ENCODE measurements around the gene NEURL1B.
A peak's percentile ranks its signal among the peaks of the same experiment; 100 is the strongest.
"Not testable (repeated sequence)": the region's sequence is repeated elsewhere in the genome, so short reads cannot be mapped to it uniquely, and the experiment has no call there.

The NEURL1B gene

GRCh38 chr5:172676914-172677475 lies 35.9 kb downstream of the NEURL1B start:
- TF ChIP-seq CTCF (IDR thresholded peaks at IDR 0.05), result no peak
- no peak overlapping the region for H3K27ac ChIP-seq
- H3K9me3 ChIP-seq, result no peaks in the 10 kb centered on the region
- DNase-seq, result no peak
- no peaks in the 10 kb centered on the region for H3K27me3 ChIP-seq
- H3K4me3 ChIP-seq, result no peak overlapping the region
- peaks cover 0 to 33% (median 19%) of the 10 kb centered on the region in 4 donors for H3K4me1 ChIP-seq
- intact Hi-C loops (cut with DNase I; ENCODE audit: low total_unique reads), result no loop called here
- H3K36me3 ChIP-seq, result no peaks in the 10 kb centered on the region

DNA sequence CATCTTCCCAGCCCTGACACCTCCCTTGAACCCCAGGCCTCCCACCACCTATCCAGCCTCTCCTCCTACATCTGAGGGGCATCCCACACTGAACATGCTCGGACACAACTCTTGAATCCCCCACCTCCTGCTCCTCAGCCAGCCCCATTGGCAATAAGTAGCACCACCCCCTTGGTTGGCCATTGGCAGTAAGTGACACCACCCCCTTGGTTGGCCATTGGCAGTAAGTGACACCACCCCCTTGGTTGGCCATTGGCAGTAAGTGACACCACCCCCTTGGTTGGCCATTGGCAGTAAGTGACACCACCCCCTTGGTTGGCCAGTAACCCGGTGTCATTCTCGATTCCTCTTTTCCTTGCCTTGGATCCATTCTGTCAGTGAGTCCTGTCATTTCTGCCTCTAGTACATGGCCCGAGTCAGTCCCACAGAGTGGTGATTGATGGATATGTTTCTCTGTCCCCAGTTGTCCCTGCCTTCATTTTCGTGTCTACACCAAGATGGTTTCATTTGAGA lies 37.4 kb downstream of the NEURL1B start:
- H3K36me3 ChIP-seq; H3K9me3 ChIP-seq; H3K27me3 ChIP-seq; H3K4me3 ChIP-seq; intact Hi-C loops (cut with DNase I; ENCODE audit: low total_unique reads); DNase-seq: not testable (repeated sequence)
- Histone ChIP-seq H3K4me1 (peaks cover 0 to 39% (median 19%) of the 10 kb centered on the region in 4 donors), H3K27ac (peak overlapping the region; percentile 64 to 76)

DNA sequence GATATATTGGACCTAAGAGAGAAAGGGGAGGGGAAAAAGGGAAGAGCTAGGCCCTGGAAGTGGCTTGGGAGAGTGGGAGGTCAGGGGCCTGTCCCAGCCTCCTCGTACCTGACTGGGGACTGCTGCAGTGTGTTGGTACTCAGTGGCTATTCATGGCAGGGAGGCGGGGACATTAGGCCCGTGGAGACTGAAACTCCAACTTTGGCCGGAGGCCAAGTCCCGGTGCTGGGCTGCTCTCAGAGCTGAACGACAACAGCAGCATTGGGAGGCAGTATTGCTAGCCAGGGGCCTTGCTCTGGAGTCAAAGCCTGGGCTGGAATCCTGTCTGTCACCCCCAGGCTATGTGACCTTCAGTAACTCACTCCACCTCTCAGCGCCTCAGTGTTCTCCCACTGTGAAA lies 37.8 kb downstream of the NEURL1B start:
- peaks cover 0 to 39% (median 19%) of the 10 kb centered on the region in 4 donors for H3K4me1 ChIP-seq
- intact Hi-C loops (cut with DNase I; ENCODE audit: low total_unique reads), result no loop called here
- H3K27me3 ChIP-seq, result no peaks in the 10 kb centered on the region
- no peaks in the 10 kb centered on the region for H3K9me3 ChIP-seq
- H3K4me3 ChIP-seq, result no peak overlapping the region
- TF ChIP-seq CTCF (IDR thresholded peaks at IDR 0.05), result no peak
- H3K36me3 ChIP-seq, result no peaks in the 10 kb centered on the region
- DNase-seq, result peak; percentile 72 to 92
- H3K27ac ChIP-seq, result peak overlapping the region; percentile 64 to 76

GRCh38 chr5:172679628-172680212 lies 38.7 kb downstream of the NEURL1B start:
- Histone ChIP-seq H3K36me3 (no peaks in the 10 kb centered on the region), H3K27me3 (no peaks in the 10 kb centered on the region), H3K4me3 (no peak overlapping the region), H3K9me3 (no peaks in the 10 kb centered on the region), H3K27ac (peak overlapping the region; percentile 64 to 76), H3K4me1 (peaks cover 0 to 39% (median 17%) of the 10 kb centered on the region in 4 donors)
- no peak for TF ChIP-seq CTCF (IDR thresholded peaks at IDR 0.05)
- intact Hi-C loops (cut with DNase I; ENCODE audit: low total_unique reads), result no loop called here
- DNase-seq, result no peak

DNA sequence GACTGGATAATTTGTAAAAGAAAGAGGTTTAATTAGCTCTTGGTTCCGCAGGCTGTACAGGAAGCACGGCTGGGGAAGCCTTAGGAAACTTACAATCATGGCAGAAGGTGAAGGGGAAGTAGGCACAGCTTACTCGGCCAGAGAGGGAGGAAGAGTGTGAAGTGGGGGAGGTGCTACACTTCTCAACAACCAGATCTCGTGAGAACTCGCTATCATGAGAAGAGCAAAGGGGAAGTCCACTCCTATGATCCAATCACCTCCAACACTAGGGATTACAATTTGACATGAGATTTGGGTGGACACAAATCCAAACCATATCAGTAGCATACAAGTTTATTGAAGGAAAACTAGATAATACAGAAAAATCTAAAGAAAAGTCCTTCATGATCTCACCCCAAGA lies 39.9 kb downstream of the NEURL1B start:
- TF ChIP-seq CTCF (IDR thresholded peaks at IDR 0.05), result no peak
- no peak for DNase-seq
- H3K27ac ChIP-seq, result peak overlapping the region in 1 of 2 donors; percentile 13
- H3K9me3 ChIP-seq, result no peaks in the 10 kb centered on the region
- peaks cover 0 to 49% (median 23%) of the 10 kb centered on the region in 4 donors for H3K4me1 ChIP-seq
- no peaks in the 10 kb centered on the region for H3K27me3 ChIP-seq
- no peaks in the 10 kb centered on the region for H3K36me3 ChIP-seq
- no peak overlapping the region for H3K4me3 ChIP-seq
- intact Hi-C loops (cut with DNase I; ENCODE audit: low total_unique reads), result no loop called here

- Histone ChIP-seq H3K27ac (peak overlapping the region in 1 of 2 donors; percentile 21), H3K4me3 (no peak overlapping the region), H3K27me3 (no peaks in the 10 kb centered on the region), H3K9me3 (no peaks in the 10 kb centered on the region), H3K36me3 (no peaks in the 10 kb centered on the region), H3K4me1 (peaks cover 0 to 54% (median 28%) of the 10 kb centered on the region in 4 donors)
- DNase-seq, result no peak
- TF ChIP-seq CTCF (IDR thresholded peaks at IDR 0.05), result no peak
- intact Hi-C loops (cut with DNase I; ENCODE audit: low total_unique reads), result no loop called here
These were observed 40.4 kb downstream of the NEURL1B start for GRCh38 chr5:172681421-172681820.
